ENCODE results near the gene ACVRL1.

- TF ChIP-seq PBX3 (IDR thresholded peaks at IDR 0.05; ENCODE audit: insufficient replicate concordance, low read depth, low read length) (no peak), JUND (IDR thresholded peaks at IDR 0.05; ENCODE audit: low read depth, low read length) (no peak), MXI1 (IDR thresholded peaks at IDR 0.05; ENCODE audit: low read depth, low read length) (no peak), SMC3 (IDR thresholded peaks at IDR 0.05; ENCODE audit: borderline replicate concordance, low read length) (no peak), CTCF (IDR thresholded peaks at IDR 0.05 in 2 of 3, conservative IDR thresholded peaks at IDR 0.05 in 1 of 3; ENCODE audit: control insufficient read depth in 2 of 3, extremely low read depth in 1 of 3, insufficient read depth in 1 of 3, low read depth in 3 of 3, low read length in 3 of 3) (no peak), EP300 (IDR thresholded peaks at IDR 0.05; ENCODE audit: borderline replicate concordance in 1 of 2, control insufficient read depth in 1 of 2, low read depth in 2 of 2, low read length in 2 of 2) (no peak), KDM1A (IDR thresholded peaks at IDR 0.05; ENCODE audit: borderline replicate concordance) (no peak)
These were observed 5.4 kb upstream of the ACVRL1 start for GRCh38 chr12:51901881-51902280.

Data from GM12878 (cell line).